SK-N-SH treated with all-trans-retinoic acid at 6 μM for 48 hours (cell line): ENCODE data around the gene KLHDC7A.

Source experiments
- RARB ChIP-seq: fragments of 250-450 bp; sonication (Bioruptor Pico); IDR thresholded peaks from 2 replicates; pipeline ENCODE4 v1.8.0; 2021; ENCODE audit warnings: mild to moderate bottlenecking, moderate library complexity
- ZFP30 ChIP-seq: fragments of 450-650 bp; formaldehyde crosslinking; IDR thresholded peaks from 2 replicates; pipeline ENCODE4 v1.5.0; 2022; ENCODE audit warnings: mild to moderate bottlenecking, moderate library complexity

DNA sequence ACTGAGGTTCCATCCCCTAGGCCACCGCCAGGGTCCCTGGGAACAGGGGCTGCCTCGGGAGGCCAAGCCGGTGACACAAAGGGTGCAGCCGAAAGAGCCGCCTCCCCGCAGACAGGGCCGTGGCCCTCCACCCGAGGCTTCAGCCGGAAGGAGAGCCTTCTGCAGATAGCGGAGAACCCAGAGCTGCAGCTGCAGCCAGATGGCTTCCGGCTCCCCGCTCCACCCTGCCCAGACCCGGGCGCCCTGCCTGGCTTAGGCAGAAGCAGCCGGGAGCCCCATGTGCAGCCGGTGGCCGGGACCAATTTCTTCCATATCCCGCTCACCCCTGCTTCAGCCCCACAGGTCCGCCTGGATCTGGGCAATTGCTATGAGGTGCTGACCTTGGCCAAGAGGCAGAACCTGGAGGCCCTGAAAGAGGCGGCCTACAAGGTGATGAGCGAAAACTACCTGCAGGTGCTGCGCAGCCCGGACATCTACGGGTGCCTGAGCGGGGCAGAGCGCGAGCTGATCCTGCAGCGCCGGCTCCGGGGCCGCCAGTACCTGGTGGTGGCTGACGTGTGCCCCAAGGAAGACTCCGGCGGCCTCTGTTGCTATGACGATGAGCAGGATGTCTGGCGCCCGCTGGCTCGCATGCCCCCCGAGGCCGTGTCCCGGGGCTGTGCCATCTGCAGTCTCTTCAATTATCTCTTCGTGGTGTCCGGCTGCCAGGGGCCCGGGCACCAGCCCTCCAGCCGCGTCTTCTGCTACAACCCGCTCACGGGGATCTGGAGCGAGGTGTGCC, 1.4 kb downstream of the KLHDC7A start:
- TF ChIP-seq ZFP30 (CRISPR knock-in tag) = no peak
- TF ChIP-seq RARB (CRISPR knock-in tag) = no peak
